DLD1 (cell line): ENCODE measurements around the gene P2RX1.
"Not testable (repeated sequence)": the region's sequence is repeated elsewhere in the genome, so short reads cannot be mapped to it uniquely, and the experiment has no call there.

Experiments used
- in situ Hi-C: cut with HindIII; loops from 2 replicates; pipeline ENCODE4 v1.10.0; 2017; ENCODE audit warnings: low sequenced_read_pairs

P2RX1 gene

DNA sequence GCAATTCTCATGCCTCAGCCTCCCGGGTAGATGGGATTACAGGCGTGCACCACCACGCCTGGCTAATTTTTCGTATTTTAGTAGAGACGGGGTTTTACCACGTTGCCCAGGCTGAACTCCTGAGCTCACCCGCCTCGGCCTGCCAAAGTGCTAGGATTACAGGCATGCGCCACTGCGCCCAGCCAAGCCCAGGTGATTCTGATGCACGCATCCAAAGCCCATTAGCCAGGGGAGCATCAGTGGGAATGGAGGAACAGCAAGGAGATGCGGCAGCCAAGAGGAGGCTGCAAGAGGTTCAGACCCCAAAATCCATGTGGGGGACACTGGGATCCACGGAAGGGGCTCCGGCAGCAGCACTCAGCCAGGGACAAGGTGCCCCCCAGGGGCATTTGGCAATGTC is 35.9 kb upstream of the P2RX1 start:
- in situ Hi-C loops = no loop called here

DNA sequence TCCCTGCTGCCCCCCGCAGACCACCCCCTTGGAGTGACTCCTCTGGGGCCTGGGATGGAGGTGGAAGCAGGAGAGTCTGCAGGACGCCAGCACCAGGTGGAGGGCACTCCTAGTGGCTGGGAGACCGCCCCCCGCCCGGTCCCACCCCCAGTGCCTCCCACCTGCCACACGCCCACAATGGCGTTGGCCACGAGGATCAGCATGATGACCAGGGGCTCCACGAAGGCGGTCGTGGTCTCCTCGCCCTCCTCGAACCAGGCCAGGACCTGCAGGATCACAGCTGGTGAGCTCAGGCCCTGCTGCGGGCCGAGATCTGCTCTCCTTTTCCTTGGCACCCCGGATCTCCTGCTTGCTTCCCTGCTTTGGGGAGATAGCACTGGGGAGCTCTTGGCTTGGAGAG is 35.2 kb upstream of the P2RX1 start:
- in situ Hi-C loops = no loop called here

- in situ Hi-C loops = no loop called here
Measured at GRCh38 chr17:3951003-3951402, 34.7 kb upstream of the P2RX1 start.

DNA sequence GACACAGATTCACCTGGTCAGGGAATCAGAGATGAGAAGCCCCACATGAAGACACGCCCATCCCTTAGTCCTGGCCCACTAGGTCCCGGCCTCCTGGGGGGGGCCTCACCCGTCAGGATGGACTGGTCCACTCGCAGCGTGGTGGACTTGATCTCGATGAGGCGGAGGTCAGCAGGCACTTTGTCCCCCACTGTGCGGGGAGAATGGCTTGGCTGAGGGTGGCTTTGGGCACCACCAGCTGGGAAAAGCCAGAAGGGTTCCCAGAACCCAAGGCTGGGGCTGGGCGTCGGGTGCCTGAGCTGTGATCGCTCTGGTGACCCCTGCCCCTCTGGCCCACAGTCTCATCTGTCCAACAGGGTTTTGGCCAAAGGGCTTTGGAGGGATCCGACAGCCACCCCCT is 34.3 kb upstream of the P2RX1 start:
- in situ Hi-C loops = no loop called here

DNA sequence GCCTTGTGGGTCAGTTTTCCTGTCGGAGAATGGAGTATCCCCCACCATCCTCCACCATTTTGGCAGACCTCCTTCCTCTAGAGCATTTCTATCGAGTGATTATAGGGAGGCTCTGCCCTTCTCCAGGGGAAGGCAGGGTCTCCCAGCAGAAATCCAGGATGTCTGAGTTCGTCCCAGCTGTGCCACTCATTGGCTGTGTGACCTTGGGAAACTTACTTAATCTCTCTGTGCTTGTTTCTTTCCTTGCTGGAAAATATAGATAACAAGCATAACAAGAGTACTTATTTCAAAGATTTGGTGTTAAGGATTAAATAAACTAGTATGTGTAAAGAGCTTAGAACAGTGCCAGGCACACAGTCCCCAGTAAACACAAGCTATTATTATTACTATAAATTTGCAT is 33.2 kb upstream of the P2RX1 start:
- in situ Hi-C loops = no loop called here

GRCh38 chr17:3948551-3948950 is 32.3 kb upstream of the P2RX1 start:
- in situ Hi-C loops = not testable (repeated sequence)

GRCh38 chr17:3947318-3947810 is 31.1 kb upstream of the P2RX1 start:
- in situ Hi-C loops = no loop called here

DNA sequence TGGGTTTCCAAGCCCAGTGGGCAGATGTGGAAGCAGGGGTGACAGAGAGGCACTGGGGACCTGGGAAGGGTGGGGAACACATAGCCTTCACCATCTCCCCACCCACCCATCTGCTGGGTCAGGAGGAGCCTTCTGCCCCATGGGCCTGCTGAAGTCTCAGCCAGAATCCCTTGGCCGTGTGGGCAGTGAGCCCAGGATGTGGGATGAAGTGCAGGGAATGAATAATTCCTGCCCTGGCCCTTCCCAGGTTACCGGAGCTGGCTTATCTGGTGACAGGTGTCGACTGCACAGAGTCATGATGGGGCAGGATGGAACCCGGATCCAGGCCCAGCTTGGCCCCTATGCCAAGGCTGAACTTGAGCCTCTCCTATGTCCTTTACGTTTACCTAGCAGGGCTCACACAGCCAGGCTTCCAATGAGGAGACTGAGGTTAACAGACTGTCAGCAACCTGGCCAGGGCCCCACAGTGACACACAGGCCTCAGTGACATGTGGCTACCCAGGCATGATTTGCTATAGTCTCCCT is 30.5 kb upstream of the P2RX1 start:
- in situ Hi-C loops = no loop called here

GRCh38 chr17:3944485-3945388 is 28.5 kb upstream of the P2RX1 start:
- in situ Hi-C loops = no loop called here

- in situ Hi-C loops = no loop called here
Measured at GRCh38 chr17:3943240-3943891, 27.1 kb upstream of the P2RX1 start.

DNA sequence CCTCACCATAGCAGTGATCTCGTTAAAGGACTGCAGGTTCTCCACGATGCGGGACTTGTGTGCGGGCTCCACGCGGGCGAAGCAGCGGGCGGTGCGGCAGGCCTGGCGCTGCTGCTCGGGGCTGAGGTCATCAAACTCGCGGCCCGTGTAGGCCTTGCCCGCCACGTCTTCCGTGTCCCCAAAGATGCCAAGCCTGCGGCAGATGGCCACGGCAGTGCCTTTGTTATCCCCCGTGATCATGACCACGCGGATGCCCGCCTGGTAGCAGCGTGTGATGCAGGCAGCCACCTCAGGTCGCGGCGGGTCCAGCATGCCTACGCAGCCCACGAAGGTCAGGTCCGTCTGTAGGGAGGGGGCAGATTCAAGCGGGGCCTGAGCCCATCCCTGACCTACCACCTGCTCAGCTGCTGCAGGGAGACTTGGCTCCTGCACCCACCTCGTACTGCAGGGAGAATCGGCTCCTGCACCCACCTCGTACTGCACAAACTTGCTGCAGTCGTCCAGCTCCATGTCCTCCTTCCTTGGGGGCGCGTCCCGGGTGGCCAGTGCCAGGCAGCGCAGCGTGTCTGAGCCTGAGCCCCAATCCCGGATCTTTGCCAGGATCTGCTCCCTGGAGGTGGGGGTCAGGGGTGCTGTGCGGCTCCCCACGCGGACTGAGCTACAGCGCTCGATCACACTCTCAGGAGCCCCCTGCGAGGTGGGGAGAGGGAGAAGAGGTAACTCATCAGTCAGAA is 24.9 kb upstream of the P2RX1 start:
- in situ Hi-C loops = no loop called here

GRCh38 chr17:3937359-3937758 is 21.1 kb upstream of the P2RX1 start:
- in situ Hi-C loops = no loop called here

DNA sequence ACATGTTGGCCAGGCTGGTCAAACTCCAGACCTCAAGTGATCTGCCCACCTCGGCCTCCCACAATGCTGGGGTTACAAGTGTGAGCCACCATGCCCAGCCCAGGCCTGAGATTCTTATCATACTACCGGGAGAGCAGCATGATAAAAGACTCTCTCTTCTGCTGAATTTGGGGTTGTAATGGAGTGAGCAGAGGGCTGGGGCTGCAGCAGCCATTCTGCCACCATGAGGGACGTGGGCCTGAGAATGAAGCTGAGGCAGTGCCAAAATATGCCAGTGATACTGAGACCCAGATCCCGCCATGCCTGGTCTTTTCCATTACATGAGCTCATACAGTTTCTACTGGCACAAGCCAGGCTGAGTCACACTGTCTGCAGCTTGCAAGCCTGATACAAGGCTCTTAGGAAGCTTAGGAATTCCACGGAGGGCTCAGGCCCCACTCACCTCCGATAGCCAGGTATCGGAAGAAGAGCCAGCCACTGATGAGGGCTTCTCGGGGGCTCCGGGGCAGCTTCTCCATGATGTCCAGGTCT is 19.6 kb upstream of the P2RX1 start:
- in situ Hi-C loops = no loop called here

DNA sequence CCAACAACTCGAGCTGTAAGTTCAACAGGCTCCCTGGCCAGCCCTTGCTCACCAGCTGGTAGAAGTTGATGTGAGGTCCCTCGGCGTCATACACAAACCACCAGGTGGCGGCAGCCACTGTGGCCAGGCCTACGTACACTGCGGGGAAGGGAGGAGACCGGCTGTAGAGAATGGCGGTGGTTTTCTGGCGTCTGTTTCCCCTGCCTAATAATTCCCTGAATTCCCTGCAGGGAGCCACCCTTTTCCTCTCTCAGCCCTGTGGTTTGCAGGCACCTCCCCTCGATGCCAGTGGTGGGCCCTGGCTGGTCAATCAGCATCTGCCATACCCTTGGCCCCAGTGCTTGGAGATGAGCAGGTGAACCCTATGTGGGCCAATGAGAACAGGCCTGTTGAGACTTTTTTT is 18.9 kb upstream of the P2RX1 start:
- in situ Hi-C loops = no loop called here

GRCh38 chr17:3929764-3930163 is 13.5 kb upstream of the P2RX1 start:
- in situ Hi-C loops = no loop called here

DNA sequence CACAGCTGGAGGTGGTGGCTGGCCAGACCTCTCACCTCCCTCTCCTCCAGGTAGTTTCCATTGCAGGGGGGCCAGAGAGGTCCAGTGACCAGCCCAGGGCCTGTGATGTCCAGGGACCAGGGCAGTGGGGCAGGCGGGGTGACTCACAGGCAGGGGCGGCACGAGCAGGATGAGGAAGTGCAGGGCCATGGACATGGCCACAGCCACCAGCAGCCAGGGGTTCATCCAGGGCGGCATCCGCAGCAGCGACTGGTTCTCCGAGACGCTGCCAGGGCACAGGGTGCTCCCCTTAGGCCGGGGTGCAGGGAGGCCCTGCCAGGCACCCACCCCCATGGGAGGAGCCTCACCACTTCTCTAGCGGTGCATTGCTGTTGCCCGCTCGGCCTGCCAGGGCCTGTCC is 12.9 kb upstream of the P2RX1 start:
- in situ Hi-C loops = no loop called here

DNA sequence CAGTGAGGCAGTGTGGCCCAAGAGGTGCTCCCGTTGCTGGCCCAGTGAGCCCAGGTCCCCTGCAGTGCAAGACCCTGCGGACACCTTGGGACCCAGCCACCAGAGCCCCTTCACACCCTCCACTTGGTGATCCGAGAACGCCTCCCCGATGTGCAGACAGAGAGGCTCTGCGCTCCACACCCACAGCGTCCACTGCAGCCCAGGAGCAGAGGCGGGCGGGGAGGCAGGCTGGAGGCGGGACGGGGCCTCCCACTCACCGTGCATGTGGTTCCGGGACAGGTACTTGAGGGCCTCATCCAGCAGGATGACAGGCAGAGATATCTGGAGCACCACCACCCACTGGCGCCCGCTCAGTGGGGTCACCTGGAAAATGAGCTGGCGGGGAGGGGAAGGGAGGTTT is 12.1 kb upstream of the P2RX1 start:
- in situ Hi-C loops = no loop called here

DNA sequence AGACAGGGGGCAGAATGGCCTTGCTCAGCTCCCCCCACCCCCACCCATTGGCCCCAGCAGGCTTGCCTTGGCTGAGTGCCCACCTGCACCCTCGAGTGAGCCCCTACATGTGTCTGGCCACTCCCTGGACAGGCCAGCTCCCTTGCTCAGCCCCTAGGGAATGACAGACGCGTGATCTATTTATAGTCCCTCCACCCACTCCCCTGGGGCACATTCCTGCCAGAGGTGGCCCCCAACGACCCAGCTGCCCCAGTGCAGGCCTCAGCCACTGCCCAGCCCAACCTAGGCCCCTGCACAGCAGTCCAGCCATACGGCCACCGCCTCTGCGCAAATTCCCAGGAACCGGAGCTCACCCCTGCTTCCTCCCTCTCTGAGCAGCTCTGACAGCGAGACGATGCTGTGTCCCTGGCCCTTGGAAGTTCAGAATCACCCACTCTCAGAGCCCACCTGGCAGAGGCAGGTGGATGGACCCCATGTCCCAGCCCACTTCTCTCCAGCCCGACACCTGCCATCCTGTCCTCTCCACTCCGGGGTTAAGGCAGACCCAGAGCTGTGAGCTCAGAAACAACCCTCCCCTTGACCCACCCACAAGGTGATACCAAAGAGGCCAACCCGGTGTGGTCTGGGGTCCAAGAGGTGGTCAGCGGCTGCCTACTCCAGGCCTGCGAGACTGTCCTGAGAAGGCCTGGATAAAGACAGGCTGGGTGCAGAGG is 11.5 kb upstream of the P2RX1 start:
- in situ Hi-C loops = no loop called here

- in situ Hi-C loops = no loop called here
Measured at GRCh38 chr17:3926860-3927627, 10.8 kb upstream of the P2RX1 start.
